ENCODE data around the gene PDE11A.

DNA sequence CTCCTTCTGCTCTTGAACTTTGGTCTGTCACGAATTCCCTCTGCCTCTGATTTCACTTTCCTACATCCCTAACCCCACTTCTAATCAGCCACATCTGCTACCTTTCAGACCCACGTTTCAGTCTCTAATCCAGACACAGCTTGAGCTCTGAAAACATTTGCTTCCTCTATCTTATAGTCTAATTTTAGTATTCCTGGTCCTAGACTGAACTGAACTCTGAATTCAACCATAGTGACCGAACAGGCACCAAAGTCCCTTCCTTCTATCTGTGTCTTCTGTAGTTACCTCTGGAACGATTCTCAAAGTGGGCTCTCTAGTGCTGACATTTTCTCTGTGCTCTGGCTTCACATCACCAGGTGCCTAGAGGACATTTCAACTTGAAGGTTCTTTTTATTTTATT is 156.2 kb downstream of the PDE11A start:
- TF ChIP-seq CTCF (IDR thresholded peaks at IDR 0.05) (no peak), POLR2A (IDR thresholded peaks at IDR 0.05) (no peak)

All from adrenal gland (tissue), 5 donors.